ENCODE results near the gene CATSPER1.
A peak's percentile ranks its signal among the peaks of the same experiment; 100 is the strongest.

Gene CATSPER1

GRCh38 chr11:66002648-66003225 is 23.5 kb downstream of the CATSPER1 start:
- no peak for DNase-seq (ENCODE audit: low read depth in 2 of 2)

- peak; percentile 79 to 87 for DNase-seq (ENCODE audit: low read depth in 2 of 2)
Observed at GRCh38 chr11:66001942-66002647, 24.2 kb downstream of the CATSPER1 start, which contains the start of the genes BANF1 and EIF1AD. Gene BANF1 (plus strand): TSS chr11:66002503. CDS start chr11:66003251, 748 bp downstream. Gene EIF1AD (minus strand): TSS chr11:66002157. CDS start chr11:66000389, 1,768 bp downstream.

DNA sequence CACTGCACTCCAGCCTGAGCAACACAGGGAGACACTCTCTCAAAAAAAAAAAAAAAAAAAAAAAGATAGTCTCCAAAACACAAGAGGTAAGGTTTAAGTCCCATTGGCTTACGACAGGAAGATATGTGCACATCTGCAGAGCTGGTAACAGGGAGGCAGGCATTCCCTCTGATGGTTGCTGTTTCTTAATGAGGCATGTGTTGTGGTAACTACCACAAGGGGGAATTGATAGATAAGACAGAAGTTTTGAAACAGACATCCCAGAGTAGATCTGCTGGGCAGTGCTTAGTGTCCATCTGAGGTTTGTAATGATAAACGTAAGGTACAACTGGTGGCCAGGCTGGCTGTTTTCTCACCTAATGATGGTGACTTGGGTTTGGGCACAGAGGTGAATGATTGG is 29.0 kb downstream of the CATSPER1 start:
- no peak for DNase-seq (ENCODE audit: low read depth in 2 of 2)

GRCh38 chr11:65992056-65992455 is 34.2 kb downstream of the CATSPER1 start:
- DNase-seq (ENCODE audit: low read depth in 2 of 2), result no peak

DNA sequence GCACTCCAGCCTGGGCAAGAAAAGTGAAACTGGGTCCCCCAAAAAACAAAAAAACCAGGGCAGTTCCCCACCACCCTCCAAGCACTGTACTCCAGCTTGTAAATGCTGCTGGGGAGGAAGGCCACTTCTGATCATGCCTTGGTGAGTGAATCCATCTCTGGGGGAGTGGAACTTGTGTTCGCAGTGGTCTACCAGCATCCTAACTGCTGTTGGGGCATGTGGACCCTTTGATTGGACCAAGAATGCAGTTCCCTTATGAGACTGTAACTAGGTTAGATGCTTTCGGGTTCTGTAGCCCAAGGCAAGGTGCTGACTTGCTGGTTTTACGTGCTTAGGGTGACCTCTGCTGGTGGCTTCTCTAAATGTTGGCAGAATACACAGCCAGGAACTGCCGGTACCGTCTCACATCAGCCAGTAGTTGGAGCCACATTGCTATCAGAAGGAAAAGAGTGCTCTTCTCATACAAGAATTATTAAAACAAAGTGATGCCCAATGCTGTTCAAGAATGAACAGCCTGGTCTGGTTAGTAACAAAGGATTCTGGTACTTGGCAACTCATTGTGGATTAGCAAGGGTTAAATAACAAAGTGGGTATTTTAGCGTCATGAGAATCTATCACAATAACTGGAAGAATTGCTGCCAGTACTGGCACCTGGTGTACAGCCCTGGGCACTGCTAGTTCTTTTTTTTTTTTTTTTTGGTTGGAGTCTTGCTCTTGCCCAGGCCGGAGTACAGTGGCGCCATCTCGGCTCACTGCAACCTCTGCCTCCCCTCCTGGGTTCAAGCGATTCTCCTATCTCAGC is 37.3 kb downstream of the CATSPER1 start:
- peak; percentile 77 to 81 for DNase-seq (ENCODE audit: low read depth in 2 of 2)

- DNase-seq (ENCODE audit: low read depth in 2 of 2), result no peak
Observed at GRCh38 chr11:65987336-65987735, 38.9 kb downstream of the CATSPER1 start.

DNA sequence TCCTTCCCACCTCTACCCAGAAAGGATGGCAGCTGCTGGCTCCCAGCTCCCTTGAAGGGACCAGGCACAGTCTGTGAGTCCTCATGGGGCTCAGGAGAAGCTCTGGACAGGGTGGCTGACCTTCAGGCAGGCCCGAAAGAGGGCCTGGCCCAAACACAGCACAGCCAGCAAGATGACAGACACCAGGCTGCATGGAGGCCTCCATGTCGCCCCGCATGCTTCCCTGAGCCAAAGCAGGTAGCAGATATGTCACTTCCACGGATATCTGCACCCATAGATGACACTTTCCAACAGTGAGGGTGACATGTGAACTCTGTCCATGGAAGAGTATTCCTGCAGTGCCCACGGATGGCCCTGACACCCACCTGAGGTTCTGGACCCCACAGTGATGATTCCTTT is 42.7 kb downstream of the CATSPER1 start:
- no peak for DNase-seq (ENCODE audit: low read depth in 2 of 2)

GRCh38 chr11:65982824-65983588 is 43.3 kb downstream of the CATSPER1 start:
- DNase-seq (ENCODE audit: low read depth in 2 of 2), result no peak

DNA sequence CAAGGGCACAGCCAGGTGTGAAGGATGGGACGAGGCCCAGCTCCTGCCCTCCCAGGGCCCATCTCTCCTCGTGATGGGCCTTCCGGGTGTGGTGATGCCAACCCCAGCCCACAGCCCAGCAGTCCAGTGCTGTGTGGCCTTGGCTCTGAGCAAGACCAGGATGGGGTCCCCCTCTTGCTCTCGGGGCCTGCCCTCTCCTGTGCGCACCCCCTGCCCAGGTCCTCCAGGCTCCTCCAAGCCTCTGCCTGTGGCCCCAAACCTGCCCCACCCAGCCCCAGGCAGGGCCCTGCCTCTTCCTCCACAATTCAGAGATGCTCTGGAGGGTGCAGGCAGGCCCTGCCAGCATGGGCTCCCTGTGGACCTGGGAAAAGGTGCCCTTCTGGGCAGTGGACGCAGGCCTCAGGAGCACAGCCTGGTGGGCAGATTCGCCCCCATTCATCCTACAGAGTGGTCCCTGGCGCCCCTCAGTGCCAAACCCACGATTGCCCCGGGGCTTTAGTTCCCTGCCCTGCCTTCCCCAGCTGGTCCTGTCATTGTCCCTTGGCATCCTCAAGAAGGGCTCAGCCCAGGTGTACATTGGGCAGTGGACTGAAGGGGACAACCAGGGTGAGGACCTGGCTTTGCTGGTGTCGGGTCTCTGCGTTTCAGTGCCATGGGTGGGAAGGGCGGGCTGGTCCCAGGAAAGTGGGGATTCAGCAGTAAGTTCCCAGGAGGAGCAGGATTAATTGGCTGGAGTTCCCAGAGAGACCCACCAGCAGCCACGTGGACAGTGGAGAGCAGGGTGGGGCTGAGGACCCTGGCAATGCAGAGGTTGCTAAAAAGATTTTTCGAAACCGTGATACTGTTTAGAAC is 44.1 kb downstream of the CATSPER1 start:
- no peak for DNase-seq (ENCODE audit: low read depth in 2 of 2)

GRCh38 chr11:65981101-65981740 is 45.1 kb downstream of the CATSPER1 start:
- DNase-seq (ENCODE audit: low read depth in 2 of 2), result no peak

DNA sequence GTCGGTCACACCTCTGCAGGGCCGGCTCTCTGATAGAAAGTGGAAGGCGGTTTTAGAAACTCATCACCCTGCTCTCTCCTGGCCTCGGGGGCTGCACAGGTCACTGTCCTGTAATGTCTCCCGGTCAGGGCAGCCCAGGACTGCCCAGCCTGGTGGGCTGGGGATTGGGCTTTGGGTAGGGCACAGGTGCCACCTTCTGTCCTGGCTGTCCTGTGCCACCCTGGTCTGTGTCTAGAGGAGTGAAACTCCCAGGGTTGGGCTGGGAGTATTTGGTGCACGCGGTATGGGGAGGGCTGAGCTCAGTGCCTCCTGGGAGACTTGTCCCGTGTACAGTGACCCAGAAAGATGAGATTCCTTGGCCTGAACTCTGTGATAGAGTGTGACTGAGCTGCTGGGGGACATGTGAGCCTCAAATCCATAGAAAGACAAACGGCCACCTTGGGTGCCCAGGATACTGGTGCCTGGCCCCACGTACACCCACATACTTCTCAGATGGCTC is 47.0 kb downstream of the CATSPER1 start:
- DNase-seq (ENCODE audit: low read depth in 2 of 2), result no peak

DNA sequence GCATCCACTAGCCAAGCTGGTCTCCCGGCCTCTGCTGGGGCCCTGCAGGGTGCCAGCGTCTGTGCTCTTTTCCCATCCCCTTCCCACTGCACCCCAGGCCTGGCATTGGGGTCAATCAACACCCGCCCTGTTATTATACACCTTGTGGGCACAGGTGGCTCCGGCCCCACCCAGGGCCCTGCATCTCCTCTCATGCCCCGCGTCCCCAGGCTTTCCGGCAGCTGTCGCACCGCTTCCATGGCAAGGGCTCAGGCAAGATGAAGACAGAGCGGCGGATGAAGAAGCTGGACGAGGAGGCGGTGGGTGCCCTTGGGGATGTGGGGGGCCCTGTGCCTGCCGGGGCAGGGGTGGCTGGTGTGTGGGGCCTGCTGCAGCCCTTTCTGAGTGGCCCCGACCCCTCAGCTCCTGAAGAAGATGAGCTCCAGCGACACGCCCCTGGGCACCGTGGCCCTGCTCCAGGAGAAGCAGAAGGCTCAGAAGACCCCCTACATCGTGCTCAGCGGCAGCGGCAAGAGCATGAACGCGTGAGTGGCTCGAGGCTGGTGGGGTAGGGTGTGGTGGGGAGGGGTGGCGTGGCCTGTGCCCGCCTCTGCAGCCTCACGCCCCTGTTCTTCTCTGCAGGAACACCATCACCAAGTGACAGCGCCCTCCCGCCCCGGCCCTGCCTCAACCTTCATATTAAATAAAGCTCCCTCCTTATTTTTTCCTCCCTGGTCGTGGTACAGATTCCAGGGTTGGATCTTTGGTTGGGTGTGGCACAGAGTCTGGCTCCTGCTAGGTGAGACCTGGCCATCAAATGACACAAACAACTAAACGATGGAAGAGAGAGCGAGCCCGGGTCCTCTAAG is 47.7 kb downstream of the CATSPER1 start:
- no peak for DNase-seq (ENCODE audit: low read depth in 2 of 2)

- no peak for DNase-seq (ENCODE audit: low read depth in 2 of 2)
Observed at GRCh38 chr11:65977621-65978390, 48.5 kb downstream of the CATSPER1 start.

GRCh38 chr11:65976216-65977176 is 49.8 kb downstream of the CATSPER1 start:
- DNase-seq (ENCODE audit: low read depth in 2 of 2), result no peak

DNA sequence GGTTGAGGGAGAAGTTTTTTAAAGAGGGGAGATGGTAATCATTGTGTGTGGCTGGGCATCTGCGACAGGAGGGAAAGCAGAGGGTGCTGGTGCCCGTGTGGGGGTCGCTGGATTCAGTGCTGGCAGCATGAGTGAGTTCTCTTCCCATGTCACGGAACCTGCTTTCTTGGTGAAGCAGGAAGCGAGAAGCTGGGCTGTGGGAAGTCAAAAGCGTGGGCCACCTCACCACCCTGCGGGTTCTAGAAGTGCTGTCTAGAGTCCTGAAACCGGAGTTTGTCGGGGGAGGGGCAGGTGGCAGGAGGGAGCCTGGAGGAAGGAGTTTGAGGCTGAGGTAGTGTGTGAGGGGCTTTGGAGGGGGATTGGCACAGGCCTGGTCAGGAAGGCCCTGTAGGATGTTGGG is 50.5 kb downstream of the CATSPER1 start:
- no peak for DNase-seq (ENCODE audit: low read depth in 2 of 2)

DNA sequence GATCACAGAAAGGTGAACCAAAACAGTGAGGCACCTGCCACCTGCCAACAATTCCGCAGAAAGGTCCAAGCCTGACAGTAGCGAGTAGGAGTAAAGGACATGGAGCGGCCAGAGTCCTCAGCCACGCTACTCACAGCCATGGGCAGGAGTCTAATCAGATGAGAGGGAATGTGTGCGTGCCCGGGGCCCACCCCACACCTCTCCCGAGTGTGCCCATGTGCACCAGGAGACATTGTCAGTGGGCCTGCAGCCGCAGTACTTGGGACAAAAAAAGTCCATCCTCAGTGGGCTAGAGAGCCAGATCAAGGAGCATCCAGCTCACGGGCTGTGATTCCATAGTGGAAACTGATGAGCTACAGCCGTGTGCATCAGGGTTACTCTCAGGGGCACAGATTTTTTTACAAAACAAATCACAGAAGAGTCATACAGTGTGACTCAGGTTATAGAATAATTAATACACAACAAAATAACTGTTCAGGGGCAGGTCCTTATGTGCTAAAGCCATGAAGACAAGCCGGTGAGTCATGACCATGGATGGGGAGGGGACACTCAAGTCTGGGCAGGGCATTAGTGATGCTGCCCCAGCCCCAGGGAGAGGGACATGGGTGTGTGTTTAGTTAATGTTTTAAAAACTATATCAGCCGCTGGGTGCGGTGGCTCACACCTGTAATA is 52.7 kb downstream of the CATSPER1 start:
- DNase-seq (ENCODE audit: low read depth in 2 of 2), result no peak

DNA sequence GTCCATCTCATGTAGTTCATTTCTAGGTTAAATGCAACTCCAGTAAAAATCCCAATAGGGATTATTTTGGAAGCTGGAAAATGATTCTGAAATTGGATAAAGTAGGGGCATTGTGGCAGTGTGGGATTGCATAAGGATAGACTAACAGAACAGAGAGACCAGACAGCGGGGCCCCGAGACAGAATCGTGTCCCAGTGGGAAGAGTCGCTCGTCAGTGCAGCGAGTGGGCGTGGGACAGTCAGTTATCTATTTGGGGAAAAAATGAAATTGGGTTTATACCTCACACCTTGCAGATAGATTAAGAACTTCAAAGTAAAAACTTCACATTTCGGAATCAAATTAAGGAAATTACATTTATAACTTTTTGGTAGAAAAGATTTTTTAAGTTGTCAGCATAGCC is 54.2 kb downstream of the CATSPER1 start:
- no peak for DNase-seq (ENCODE audit: low read depth in 2 of 2)
